Adrenal gland (tissue), 5 donors: Measurements from ENCODE around the gene TRMT61A.

Experiments used
- POLR2A ChIP-seq, 2 donors: fragments of 450-650 bp; IDR thresholded peaks; one replicate each; pipeline ENCODE4 v1.6.1; 2017; ENCODE audit warnings: antibody characterized with exemption in 2 of 2, mild to moderate bottlenecking in 2 of 2, moderate library complexity in 1 of 2
- TF ChIP-seq, protein P1 (sequence below), 6 experiments: fragments of 450-650 bp in 4 of 6; fragments of 200-600 bp in 2 of 6; sonication (generic) in 1 of 6; IDR thresholded peaks; 1 replicate in 5 of 6; 2 replicates in 1 of 6; pipeline versions ENCODE4 v1.5.1 to v1.8.0; 2016 to 2021; ENCODE audit warnings: antibody characterized with exemption in 6 of 6, mild to moderate bottlenecking in 2 of 6, moderate library complexity in 1 of 6
- donor health status: DM: no; HTN: no; CAD: no.

DNA sequence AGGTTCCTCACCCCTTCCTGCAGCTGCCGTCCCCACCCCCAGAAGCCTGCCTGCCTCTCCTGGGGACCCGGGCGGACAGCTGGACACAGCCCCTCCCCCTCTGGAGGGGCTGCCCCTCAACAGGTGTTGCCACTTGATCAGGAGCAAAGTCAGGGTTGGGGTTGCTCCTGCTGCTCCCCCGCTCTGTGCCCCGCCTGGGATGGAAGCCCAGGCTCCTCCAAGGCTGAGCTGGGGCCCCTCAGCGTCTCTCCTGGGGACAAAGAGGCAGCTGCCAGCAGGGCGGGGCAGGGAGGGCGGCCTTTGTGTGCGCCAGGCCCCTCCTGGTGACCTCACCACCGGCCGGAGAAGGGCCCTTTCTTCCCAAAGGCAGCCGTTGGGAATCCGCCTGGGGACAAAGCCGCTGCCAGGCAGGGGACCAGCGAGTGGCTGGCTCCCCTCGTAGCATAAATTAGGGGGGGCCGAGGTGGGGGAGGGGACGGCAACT, 13.7 kb downstream of the TRMT61A start:
- TF ChIP-seq, protein P1, sequence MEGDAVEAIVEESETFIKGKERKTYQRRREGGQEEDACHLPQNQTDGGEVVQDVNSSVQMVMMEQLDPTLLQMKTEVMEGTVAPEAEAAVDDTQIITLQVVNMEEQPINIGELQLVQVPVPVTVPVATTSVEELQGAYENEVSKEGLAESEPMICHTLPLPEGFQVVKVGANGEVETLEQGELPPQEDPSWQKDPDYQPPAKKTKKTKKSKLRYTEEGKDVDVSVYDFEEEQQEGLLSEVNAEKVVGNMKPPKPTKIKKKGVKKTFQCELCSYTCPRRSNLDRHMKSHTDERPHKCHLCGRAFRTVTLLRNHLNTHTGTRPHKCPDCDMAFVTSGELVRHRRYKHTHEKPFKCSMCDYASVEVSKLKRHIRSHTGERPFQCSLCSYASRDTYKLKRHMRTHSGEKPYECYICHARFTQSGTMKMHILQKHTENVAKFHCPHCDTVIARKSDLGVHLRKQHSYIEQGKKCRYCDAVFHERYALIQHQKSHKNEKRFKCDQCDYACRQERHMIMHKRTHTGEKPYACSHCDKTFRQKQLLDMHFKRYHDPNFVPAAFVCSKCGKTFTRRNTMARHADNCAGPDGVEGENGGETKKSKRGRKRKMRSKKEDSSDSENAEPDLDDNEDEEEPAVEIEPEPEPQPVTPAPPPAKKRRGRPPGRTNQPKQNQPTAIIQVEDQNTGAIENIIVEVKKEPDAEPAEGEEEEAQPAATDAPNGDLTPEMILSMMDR (IDR thresholded peaks at IDR 0.05), result no peak
- no peak for TF ChIP-seq POLR2A (IDR thresholded peaks at IDR 0.05)
